WTC11 (cell line): ENCODE results near the gene SMNDC1. TPM values are rescaled to one million over a fixed set of nuclear protein-coding genes. Genes with fewer than 3 reads are reported as not detected.

Experiments used
- ATAC-seq: fragments of 200-7000 bp; cut with Tn5 transposase; 2 replicates; pipeline ENCODE4 v1.10.0; 2021; ENCODE audit warnings: mild to moderate bottlenecking, moderate library complexity
- CTCF ChIA-PET: fragments of 300-600 bp; sonication (Branson Sonifier 250); formaldehyde crosslinking; loops from one replicate; lab custom pipeline; 2021; ENCODE audit warnings: antibody characterized with exemption; lab: Charles Lee
- POLR2A ChIA-PET: fragments of 350-600 bp; sonication (Branson Sonifier 250); formaldehyde crosslinking; loops from one replicate; lab custom pipeline; 2021; ENCODE audit warnings: antibody characterized with exemption; lab: Charles Lee
- DNase-seq: peaks from one replicate; pipeline ENCODE4 v3.0.0; 2021; ENCODE audit warnings: low spot score
- H3K27ac Mint-ChIP-seq: 2 replicates; pipeline ENCODE4 v1.8.0; 2021; ENCODE audit warnings: mixed read lengths
- H3K27me3 Mint-ChIP-seq: 2 replicates; pipeline ENCODE4 v1.8.0; 2021; ENCODE audit warnings: low read depth, mild to moderate bottlenecking, moderate library complexity, mixed read lengths
- H3K36me3 Mint-ChIP-seq: 2 replicates; pipeline ENCODE4 v1.8.0; 2021; ENCODE audit warnings: mixed read lengths
- H3K4me1 Mint-ChIP-seq: 2 replicates; pipeline ENCODE4 v1.8.0; 2022; ENCODE audit warnings: mixed read lengths
- H3K4me3 Mint-ChIP-seq: 2 replicates; pipeline ENCODE4 v1.8.0; 2021; ENCODE audit warnings: mild to moderate bottlenecking, moderate library complexity, mixed read lengths
- H3K9me3 Mint-ChIP-seq: 2 replicates; pipeline ENCODE4 v1.8.0; 2021; ENCODE audit warnings: mixed read lengths
- GRHL2 ChIP-seq: fragments of 250-450 bp; sonication (Bioruptor Pico); IDR thresholded peaks from 2 replicates; pipeline ENCODE4 v1.8.0; 2022; ENCODE audit warnings: mild to moderate bottlenecking, moderate library complexity; ENCODE audit not compliant: insufficient replicate concordance, severe bottlenecking
- KAT7 ChIP-seq: sonication (generic); formaldehyde crosslinking; IDR thresholded peaks from 2 replicates; pipeline ENCODE4 v1.8.1; 2023; ENCODE audit warnings: missing genetic modification reagents, mild to moderate bottlenecking, borderline replicate concordance
- MYBL2 ChIP-seq: sonication (generic); formaldehyde crosslinking; IDR thresholded peaks from 2 replicates; pipeline ENCODE4 v1.8.1; 2023; ENCODE audit warnings: mild to moderate bottlenecking, moderate library complexity, missing genetic modification reagents
- SMAD4 ChIP-seq: sonication (generic); formaldehyde crosslinking; IDR thresholded peaks from 2 replicates; pipeline ENCODE4 v1.8.0; 2022; ENCODE audit warnings: mild to moderate bottlenecking, missing genetic modification reagents
- ZNF671 ChIP-seq: fragments of 250-450 bp; sonication (Bioruptor Pico); IDR thresholded peaks from 2 replicates; pipeline ENCODE4 v1.8.0; 2021; ENCODE audit warnings: mild to moderate bottlenecking
- total RNA-seq: library from RNA; stranded (reverse); gene quantifications from 3 replicates; pipeline ENCODE4 v1.2.3, GENCODE V29; 2021
- TF ChIP-seq, protein P1 (sequence below): fragments of 250-450 bp; sonication (Bioruptor Pico); IDR thresholded peaks from 2 replicates; pipeline ENCODE4 v1.9.0; 2021; ENCODE audit warnings: mild to moderate bottlenecking
- TF ChIP-seq, protein P2 (sequence below): fragments of 250-450 bp; sonication (Bioruptor Pico); conservative IDR thresholded peaks from 2 replicates; pipeline ENCODE4 v1.9.0; 2021; ENCODE audit warnings: mild to moderate bottlenecking
- TF ChIP-seq, protein P3 (sequence below): sonication (generic); formaldehyde crosslinking; IDR thresholded peaks from 2 replicates; pipeline ENCODE4 v1.8.0; 2023; ENCODE audit warnings: mild to moderate bottlenecking, missing genetic modification reagents
- TF ChIP-seq, protein P4 (sequence below): fragments of 250-450 bp; sonication (Bioruptor Pico); IDR thresholded peaks from 2 replicates; pipeline ENCODE4 v1.8.0; 2021; ENCODE audit warnings: mild to moderate bottlenecking
- TF ChIP-seq, protein P5 (sequence below): sonication (generic); formaldehyde crosslinking; IDR thresholded peaks from 2 replicates; pipeline ENCODE4 v1.8.0; 2023; ENCODE audit warnings: missing genetic modification reagents

SMNDC1 gene
- total RNA-seq, 1 experiment from 2014 or later, result 55.9 TPM

DNA sequence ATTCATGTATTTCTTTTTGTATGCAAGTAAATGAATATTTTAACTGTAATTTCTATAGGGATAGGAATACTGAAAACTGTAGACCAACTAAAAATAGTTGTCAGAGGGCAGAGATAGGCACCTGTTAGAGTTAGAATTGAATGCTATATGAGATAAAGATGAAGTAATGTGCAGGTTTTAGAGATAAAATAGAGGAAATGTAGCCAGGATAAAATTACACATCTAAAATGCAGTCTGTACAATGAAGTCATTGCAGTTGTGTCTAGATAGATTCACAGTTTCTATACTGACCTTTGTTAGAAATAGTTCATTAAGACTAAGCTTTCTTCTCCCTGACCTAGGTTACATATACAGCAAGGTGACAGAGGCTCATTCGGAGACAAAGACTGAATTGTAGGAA, 46.2 kb downstream of the SMNDC1 start:
- H3K4me1 Mint-ChIP-seq, result no peaks in the 10 kb centered on the region
- CTCF ChIA-PET, result interaction anchor here (0.6 to 1.1 kb wide), 3 partner anchors 32 to 374 kb away, joined by 3 read pairs; no protein-coding TSS in a partner anchor
- POLR2A ChIA-PET, result no interaction called here
- DNase-seq, result no peak
- H3K9me3 Mint-ChIP-seq, result peaks cover 15% of the 10 kb centered on the region
- no peak for ATAC-seq
- TF ChIP-seq, protein P1, sequence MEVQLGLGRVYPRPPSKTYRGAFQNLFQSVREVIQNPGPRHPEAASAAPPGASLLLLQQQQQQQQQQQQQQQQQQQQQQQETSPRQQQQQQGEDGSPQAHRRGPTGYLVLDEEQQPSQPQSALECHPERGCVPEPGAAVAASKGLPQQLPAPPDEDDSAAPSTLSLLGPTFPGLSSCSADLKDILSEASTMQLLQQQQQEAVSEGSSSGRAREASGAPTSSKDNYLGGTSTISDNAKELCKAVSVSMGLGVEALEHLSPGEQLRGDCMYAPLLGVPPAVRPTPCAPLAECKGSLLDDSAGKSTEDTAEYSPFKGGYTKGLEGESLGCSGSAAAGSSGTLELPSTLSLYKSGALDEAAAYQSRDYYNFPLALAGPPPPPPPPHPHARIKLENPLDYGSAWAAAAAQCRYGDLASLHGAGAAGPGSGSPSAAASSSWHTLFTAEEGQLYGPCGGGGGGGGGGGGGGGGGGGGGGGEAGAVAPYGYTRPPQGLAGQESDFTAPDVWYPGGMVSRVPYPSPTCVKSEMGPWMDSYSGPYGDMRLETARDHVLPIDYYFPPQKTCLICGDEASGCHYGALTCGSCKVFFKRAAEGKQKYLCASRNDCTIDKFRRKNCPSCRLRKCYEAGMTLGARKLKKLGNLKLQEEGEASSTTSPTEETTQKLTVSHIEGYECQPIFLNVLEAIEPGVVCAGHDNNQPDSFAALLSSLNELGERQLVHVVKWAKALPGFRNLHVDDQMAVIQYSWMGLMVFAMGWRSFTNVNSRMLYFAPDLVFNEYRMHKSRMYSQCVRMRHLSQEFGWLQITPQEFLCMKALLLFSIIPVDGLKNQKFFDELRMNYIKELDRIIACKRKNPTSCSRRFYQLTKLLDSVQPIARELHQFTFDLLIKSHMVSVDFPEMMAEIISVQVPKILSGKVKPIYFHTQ (CRISPR knock-in tag), result no peak
- TF ChIP-seq KAT7, result no peak
- TF ChIP-seq, all 79 proteins: peak for 0
- Mint-ChIP-seq H3K27me3 (no peaks in the 10 kb centered on the region), H3K4me3 (no peak overlapping the region), H3K36me3 (peaks cover 23% of the 10 kb centered on the region), H3K27ac (no peak overlapping the region)

DNA sequence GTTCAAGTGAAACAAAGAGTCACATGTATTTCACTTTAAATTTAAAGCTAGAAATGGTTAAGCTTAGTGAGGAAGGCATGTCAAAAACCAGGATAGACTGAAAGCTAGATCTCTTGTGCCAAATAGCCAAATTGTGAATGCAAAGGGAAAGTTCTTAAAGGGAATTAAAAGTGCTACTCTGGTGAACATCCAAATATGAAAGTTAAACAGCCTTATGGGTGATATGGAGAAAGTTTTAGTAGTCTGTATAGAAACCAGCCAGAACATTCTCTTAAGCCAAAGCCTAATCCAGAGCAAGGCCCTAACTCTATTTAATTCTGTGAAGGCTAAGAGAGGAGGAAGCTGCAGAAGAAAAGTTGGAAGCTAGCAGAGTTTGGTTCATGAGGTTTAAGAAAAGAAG, 50.3 kb downstream of the SMNDC1 start:
- no peak for DNase-seq
- H3K27me3 Mint-ChIP-seq, result no peaks in the 10 kb centered on the region
- peaks cover 15% of the 10 kb centered on the region for H3K9me3 Mint-ChIP-seq
- H3K36me3 Mint-ChIP-seq, result peaks cover 23% of the 10 kb centered on the region
- CTCF ChIA-PET, result no interaction called here
- POLR2A ChIA-PET, result interaction anchor here (0.5 kb wide), 1 partner anchor 46 kb away, joined by 3 read pairs; no protein-coding TSS in a partner anchor
- TF ChIP-seq, protein P2, sequence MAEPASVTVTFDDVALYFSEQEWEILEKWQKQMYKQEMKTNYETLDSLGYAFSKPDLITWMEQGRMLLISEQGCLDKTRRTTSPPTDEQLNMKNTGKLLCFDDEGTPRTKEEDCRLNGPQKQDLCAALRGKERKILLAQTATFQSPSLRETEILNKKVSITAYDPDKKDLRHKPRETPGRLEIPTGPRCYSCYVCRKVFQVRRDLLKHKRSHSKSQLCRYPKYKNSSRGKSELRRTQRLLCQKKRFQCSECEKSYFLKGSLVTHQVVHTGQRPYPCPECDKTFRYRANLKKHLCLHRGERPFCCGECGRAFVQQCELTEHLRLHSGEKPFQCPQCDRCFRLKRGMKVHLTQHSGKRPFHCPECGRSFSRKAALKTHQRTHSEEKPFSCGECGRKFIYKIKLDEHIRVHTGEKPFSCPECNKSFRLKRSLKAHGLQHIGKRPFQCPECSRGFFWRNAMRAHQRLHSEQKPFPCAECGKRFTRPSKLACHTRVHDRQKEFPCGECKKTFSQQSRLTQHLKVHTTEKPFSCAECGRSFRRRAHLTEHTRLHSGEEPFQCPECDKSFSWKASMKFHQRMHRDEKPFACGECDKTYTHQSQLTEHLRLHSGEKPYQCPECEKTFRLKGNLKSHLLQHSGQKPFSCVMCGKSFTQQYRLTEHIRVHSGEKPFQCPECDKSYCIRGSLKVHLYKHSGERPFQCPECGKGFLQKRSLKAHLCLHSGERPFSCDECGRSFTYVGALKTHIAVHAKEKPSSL (CRISPR knock-in tag), result no peak
- TF ChIP-seq, protein P1 (CRISPR knock-in tag), result no peak
- TF ChIP-seq GRHL2 (CRISPR knock-in tag) (no peak), ZNF671 (CRISPR knock-in tag) (no peak), SMAD4 (CRISPR knock-in tag) (no peak), MYBL2 (CRISPR knock-in tag) (no peak), KAT7 (no peak)
- TF ChIP-seq, protein P3, sequence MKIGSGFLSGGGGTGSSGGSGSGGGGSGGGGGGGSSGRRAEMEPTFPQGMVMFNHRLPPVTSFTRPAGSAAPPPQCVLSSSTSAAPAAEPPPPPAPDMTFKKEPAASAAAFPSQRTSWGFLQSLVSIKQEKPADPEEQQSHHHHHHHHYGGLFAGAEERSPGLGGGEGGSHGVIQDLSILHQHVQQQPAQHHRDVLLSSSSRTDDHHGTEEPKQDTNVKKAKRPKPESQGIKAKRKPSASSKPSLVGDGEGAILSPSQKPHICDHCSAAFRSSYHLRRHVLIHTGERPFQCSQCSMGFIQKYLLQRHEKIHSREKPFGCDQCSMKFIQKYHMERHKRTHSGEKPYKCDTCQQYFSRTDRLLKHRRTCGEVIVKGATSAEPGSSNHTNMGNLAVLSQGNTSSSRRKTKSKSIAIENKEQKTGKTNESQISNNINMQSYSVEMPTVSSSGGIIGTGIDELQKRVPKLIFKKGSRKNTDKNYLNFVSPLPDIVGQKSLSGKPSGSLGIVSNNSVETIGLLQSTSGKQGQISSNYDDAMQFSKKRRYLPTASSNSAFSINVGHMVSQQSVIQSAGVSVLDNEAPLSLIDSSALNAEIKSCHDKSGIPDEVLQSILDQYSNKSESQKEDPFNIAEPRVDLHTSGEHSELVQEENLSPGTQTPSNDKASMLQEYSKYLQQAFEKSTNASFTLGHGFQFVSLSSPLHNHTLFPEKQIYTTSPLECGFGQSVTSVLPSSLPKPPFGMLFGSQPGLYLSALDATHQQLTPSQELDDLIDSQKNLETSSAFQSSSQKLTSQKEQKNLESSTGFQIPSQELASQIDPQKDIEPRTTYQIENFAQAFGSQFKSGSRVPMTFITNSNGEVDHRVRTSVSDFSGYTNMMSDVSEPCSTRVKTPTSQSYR (CRISPR knock-in tag), result no peak
- TF ChIP-seq, protein P4, sequence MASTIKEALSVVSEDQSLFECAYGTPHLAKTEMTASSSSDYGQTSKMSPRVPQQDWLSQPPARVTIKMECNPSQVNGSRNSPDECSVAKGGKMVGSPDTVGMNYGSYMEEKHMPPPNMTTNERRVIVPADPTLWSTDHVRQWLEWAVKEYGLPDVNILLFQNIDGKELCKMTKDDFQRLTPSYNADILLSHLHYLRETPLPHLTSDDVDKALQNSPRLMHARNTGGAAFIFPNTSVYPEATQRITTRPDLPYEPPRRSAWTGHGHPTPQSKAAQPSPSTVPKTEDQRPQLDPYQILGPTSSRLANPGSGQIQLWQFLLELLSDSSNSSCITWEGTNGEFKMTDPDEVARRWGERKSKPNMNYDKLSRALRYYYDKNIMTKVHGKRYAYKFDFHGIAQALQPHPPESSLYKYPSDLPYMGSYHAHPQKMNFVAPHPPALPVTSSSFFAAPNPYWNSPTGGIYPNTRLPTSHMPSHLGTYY (CRISPR knock-in tag), result no peak
- TF ChIP-seq, protein P5, sequence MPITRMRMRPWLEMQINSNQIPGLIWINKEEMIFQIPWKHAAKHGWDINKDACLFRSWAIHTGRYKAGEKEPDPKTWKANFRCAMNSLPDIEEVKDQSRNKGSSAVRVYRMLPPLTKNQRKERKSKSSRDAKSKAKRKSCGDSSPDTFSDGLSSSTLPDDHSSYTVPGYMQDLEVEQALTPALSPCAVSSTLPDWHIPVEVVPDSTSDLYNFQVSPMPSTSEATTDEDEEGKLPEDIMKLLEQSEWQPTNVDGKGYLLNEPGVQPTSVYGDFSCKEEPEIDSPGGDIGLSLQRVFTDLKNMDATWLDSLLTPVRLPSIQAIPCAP (CRISPR knock-in tag), result no peak
- no peak overlapping the region for H3K4me3 Mint-ChIP-seq
- no peak overlapping the region for H3K27ac Mint-ChIP-seq
- H3K4me1 Mint-ChIP-seq, result no peaks in the 10 kb centered on the region
- no peak for ATAC-seq
